Measurements from ENCODE around the gene SPATA45. TPM values are rescaled to one million over a fixed set of nuclear protein-coding genes. Genes with fewer than 3 reads are reported as not detected.
"Not testable (repeated sequence)": the region's sequence is repeated elsewhere in the genome, so short reads cannot be mapped to it uniquely, and the experiment has no call there.

Gene SPATA45
- total and polyA plus RNA-seq, 2 donors (not counting 1 experiment from before 2014, with no cell fraction given), result 0.44 to 0.83 TPM

DNA sequence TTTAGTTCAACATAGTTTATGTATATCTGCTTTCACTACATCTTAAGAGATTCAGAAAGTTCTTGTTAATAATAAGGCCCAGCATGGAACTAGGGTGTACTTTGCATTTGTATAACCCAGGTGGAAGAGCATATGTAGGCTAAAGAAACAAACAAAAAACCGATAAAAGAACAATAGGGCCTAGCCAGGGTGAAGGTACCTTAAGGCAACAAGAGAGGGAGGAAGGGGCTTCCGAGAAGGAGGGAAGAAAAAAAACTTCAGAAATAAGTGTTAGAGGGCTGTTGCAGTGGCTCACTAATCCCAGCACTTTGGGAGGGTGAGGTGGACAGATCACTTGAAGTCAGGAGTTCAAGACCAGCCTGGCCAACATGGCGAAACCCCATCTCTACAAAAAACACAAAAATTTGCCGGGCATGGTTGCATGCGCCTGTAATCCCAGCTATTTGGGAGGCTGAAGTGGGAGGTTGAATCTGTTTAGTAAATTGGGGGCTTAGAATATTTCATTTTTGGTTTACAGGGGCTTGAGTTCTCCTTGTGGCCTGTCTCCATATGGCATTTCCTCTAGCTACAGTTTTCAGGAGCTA is 4.7 kb upstream of the SPATA45 start:
- Histone ChIP-seq H3K4me1 (ENCODE audit: control insufficient read depth, extremely low read depth, insufficient read depth, low read length) (peaks cover 4% of the 10 kb centered on the region), H2AFZ (ENCODE audit: low read length) (no peak overlapping the region), H3K9ac (ENCODE audit: insufficient read depth, low read length) (no peak overlapping the region), H3K9me3 (ENCODE audit: control insufficient read depth, insufficient read depth, low read depth, low read length) (no peaks in the 10 kb centered on the region), H3K79me2 (ENCODE audit: control insufficient read depth, insufficient read depth, low read length) (peaks cover 2% of the 10 kb centered on the region), H3K36me3 (ENCODE audit: control insufficient read depth, insufficient read depth, low read length) (no peaks in the 10 kb centered on the region), H4K20me1 (ENCODE audit: control insufficient read depth, extremely low read depth, insufficient read depth, low read length) (no peaks in the 10 kb centered on the region), H3K4me2 (ENCODE audit: extremely low read depth, insufficient read depth, low read length) (no peak overlapping the region), H3K27me3 (ENCODE audit: control insufficient read depth, insufficient read depth, low read length) (no peaks in the 10 kb centered on the region), H3K27ac (ENCODE audit: insufficient read depth, low read length) (no peak overlapping the region), H3K4me3 (replicated peaks in 1 of 4; ENCODE audit: control extremely low read depth in 1 of 4, insufficient read depth in 1 of 4, low read depth in 3 of 4, low read length in 4 of 4) (no peak overlapping the region)
- DNase-seq (ENCODE audit: low read depth in 2 of 2), result no peak
- no peak for TF ChIP-seq EZH2 (IDR thresholded peaks at IDR 0.05; ENCODE audit: low read length, missing control alignments)
- TF ChIP-seq, protein P1, sequence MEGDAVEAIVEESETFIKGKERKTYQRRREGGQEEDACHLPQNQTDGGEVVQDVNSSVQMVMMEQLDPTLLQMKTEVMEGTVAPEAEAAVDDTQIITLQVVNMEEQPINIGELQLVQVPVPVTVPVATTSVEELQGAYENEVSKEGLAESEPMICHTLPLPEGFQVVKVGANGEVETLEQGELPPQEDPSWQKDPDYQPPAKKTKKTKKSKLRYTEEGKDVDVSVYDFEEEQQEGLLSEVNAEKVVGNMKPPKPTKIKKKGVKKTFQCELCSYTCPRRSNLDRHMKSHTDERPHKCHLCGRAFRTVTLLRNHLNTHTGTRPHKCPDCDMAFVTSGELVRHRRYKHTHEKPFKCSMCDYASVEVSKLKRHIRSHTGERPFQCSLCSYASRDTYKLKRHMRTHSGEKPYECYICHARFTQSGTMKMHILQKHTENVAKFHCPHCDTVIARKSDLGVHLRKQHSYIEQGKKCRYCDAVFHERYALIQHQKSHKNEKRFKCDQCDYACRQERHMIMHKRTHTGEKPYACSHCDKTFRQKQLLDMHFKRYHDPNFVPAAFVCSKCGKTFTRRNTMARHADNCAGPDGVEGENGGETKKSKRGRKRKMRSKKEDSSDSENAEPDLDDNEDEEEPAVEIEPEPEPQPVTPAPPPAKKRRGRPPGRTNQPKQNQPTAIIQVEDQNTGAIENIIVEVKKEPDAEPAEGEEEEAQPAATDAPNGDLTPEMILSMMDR (conservative IDR thresholded peaks at IDR 0.05 in 1 of 2, IDR thresholded peaks at IDR 0.05 in 1 of 2; ENCODE audit: low read depth in 1 of 2, low read length in 2 of 2), result no peak

DNA sequence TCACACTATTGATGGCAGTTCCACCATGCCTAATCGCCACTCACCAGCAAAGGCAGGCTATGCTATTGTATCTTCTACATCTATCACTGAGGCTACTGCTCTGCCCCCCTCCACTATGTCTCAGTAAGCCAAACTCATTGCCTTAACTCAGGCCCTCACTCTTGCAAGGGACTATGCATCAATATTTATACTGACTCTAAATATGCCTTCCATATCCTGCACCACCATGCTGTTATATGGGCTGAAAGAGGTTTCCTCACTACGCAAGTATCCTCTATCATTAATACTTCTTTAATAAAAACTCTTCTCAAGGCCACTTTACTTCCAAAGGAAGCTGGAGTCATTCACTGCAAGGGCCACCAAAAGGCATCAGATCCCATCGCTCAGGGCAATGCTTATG is 2.9 kb downstream of the SPATA45 start:
- not testable (repeated sequence) for H3K4me3 ChIP-seq (replicated peaks in 1 of 4; ENCODE audit: control extremely low read depth in 1 of 4, insufficient read depth in 1 of 4, low read depth in 3 of 4, low read length in 4 of 4); H3K36me3 ChIP-seq (ENCODE audit: control insufficient read depth, insufficient read depth, low read length)

DNA sequence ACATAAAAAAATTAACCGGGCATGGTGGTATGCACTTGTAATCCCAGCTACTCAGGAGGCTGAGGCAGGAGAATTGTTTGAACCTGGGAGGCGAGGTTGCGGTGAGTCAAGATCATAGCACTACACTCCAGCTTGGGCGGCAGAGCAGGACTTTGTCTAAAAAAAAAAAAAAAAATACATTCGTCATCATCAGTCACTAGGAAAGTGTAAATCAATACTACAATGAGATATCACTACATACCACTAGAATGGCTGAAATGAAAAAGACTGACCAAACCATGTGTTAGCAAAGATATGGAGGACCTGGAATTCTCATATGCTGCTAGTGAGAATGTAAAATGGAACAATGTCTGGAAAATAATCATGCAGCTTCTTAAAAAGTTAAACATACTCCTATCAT is 9.3 kb downstream of the SPATA45 start:
- Histone ChIP-seq H3K79me2 (ENCODE audit: control insufficient read depth, insufficient read depth, low read length) (no peaks in the 10 kb centered on the region), H3K36me3 (ENCODE audit: control insufficient read depth, insufficient read depth, low read length) (no peaks in the 10 kb centered on the region), H3K4me3 (replicated peaks in 1 of 4; ENCODE audit: control extremely low read depth in 1 of 4, insufficient read depth in 1 of 4, low read depth in 3 of 4, low read length in 4 of 4) (no peak overlapping the region), H3K4me2 (ENCODE audit: extremely low read depth, insufficient read depth, low read length) (no peak overlapping the region), H3K9me3 (ENCODE audit: control insufficient read depth, insufficient read depth, low read depth, low read length) (no peaks in the 10 kb centered on the region), H4K20me1 (ENCODE audit: control insufficient read depth, extremely low read depth, insufficient read depth, low read length) (no peaks in the 10 kb centered on the region), H3K27me3 (ENCODE audit: control insufficient read depth, insufficient read depth, low read length) (no peaks in the 10 kb centered on the region), H3K27ac (ENCODE audit: insufficient read depth, low read length) (no peak overlapping the region), H2AFZ (ENCODE audit: low read length) (no peak overlapping the region), H3K4me1 (ENCODE audit: control insufficient read depth, extremely low read depth, insufficient read depth, low read length) (no peaks in the 10 kb centered on the region), H3K9ac (ENCODE audit: insufficient read depth, low read length) (no peak overlapping the region)
- TF ChIP-seq, protein P1 (conservative IDR thresholded peaks at IDR 0.05 in 1 of 2, IDR thresholded peaks at IDR 0.05 in 1 of 2; ENCODE audit: low read depth in 1 of 2, low read length in 2 of 2), result no peak
- TF ChIP-seq EZH2 (IDR thresholded peaks at IDR 0.05; ENCODE audit: low read length, missing control alignments), result no peak
- DNase-seq (ENCODE audit: low read depth in 2 of 2), result no peak

More for the DNA sequence above, 2.9 kb downstream of the SPATA45 start:
- H3K79me2 ChIP-seq (ENCODE audit: control insufficient read depth, insufficient read depth, low read length); H3K9me3 ChIP-seq (ENCODE audit: control insufficient read depth, insufficient read depth, low read depth, low read length); H3K4me2 ChIP-seq (ENCODE audit: extremely low read depth, insufficient read depth, low read length); H3K9ac ChIP-seq (ENCODE audit: insufficient read depth, low read length); DNase-seq (ENCODE audit: low read depth in 2 of 2); H3K4me1 ChIP-seq (ENCODE audit: control insufficient read depth, extremely low read depth, insufficient read depth, low read length); H4K20me1 ChIP-seq (ENCODE audit: control insufficient read depth, extremely low read depth, insufficient read depth, low read length); H2AFZ ChIP-seq (ENCODE audit: low read length); H3K27ac ChIP-seq (ENCODE audit: insufficient read depth, low read length); H3K27me3 ChIP-seq (ENCODE audit: control insufficient read depth, insufficient read depth, low read length): not testable (repeated sequence)

DNA sequence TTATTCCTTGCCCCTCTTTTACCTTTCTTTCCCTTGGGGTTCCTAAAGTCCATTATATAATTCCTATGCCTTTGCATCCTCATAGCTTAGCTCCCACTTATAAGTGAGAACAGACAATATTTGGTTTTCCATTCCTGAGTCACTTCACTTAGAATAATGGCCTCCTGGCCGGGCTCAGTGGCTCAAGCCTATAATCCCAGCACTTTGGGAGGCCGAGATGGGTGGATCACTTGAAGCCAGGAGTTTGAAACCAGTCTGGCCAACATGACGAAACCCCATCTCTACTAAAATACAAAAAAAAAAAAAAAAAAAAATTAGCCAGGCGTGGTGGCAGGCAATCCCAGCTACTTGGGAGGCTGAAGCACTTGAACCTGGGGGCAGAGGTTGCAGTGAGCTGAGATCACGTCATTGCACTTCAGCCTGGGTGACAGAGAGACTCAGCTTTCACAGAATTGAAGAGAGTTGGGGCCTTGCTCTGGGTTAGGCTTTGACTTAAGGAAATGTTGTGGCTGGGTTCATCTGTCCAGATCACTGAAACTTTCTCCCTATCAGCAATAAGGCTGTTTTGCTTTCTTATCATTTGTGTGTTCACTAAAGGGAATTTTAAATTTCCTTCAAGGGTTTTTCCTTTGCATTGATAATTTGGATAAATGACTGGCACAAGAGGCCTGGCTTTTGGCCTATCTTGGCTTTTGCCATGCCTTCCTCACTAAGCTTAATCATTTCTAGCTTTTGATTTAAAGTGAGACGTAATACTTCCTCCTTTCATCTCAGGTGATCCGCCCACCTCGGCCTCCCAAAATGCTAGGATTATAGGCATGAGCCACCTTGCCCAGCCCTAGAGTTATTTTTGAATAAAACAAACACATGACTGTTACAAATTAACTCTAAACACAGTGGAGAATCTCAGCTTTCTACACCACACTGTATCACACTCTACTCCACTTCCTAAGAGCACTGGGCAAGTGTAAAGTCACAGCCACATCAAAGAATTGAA is 13.9 kb downstream of the SPATA45 start:
- not testable (repeated sequence) for H4K20me1 ChIP-seq (ENCODE audit: control insufficient read depth, extremely low read depth, insufficient read depth, low read length); H3K4me1 ChIP-seq (ENCODE audit: control insufficient read depth, extremely low read depth, insufficient read depth, low read length); H3K9ac ChIP-seq (ENCODE audit: insufficient read depth, low read length); H2AFZ ChIP-seq (ENCODE audit: low read length); H3K27me3 ChIP-seq (ENCODE audit: control insufficient read depth, insufficient read depth, low read length); H3K36me3 ChIP-seq (ENCODE audit: control insufficient read depth, insufficient read depth, low read length); H3K4me2 ChIP-seq (ENCODE audit: extremely low read depth, insufficient read depth, low read length); H3K4me3 ChIP-seq (replicated peaks in 1 of 4; ENCODE audit: control extremely low read depth in 1 of 4, insufficient read depth in 1 of 4, low read depth in 3 of 4, low read length in 4 of 4); H3K79me2 ChIP-seq (ENCODE audit: control insufficient read depth, insufficient read depth, low read length); H3K9me3 ChIP-seq (ENCODE audit: control insufficient read depth, insufficient read depth, low read depth, low read length); DNase-seq (ENCODE audit: low read depth in 2 of 2); H3K27ac ChIP-seq (ENCODE audit: insufficient read depth, low read length)
